NCI-H1105 treated with DMSO at 0.1 percent for 48 hours (cell line): ENCODE measurements around the gene PIGL.
"Not testable (repeated sequence)": the region's sequence is repeated elsewhere in the genome, so short reads cannot be mapped to it uniquely, and the experiment has no call there.

Source experiments
- DNase-seq: peaks from one replicate; lab custom pipeline; 2025; lab: John Stamatoyannopoulos, UW

The PIGL gene

GRCh38 chr17:16216341-16217001, 539 bp upstream of the PIGL start:
- not testable (repeated sequence) for DNase-seq

GRCh38 chr17:16222406-16222805, 5.4 kb downstream of the PIGL start:
- no peak for DNase-seq

GRCh38 chr17:16229912-16230561, 13.0 kb downstream of the PIGL start:
- not testable (repeated sequence) for DNase-seq

- no peak for DNase-seq
Measured at GRCh38 chr17:16232391-16232790, 15.4 kb downstream of the PIGL start.

- DNase-seq: no peak
Measured at GRCh38 chr17:16239931-16240330, 22.9 kb downstream of the PIGL start.

- DNase-seq: no peak
Measured at GRCh38 chr17:16241906-16242399, 24.9 kb downstream of the PIGL start.

- DNase-seq: no peak
Measured at GRCh38 chr17:16243385-16243784, 26.4 kb downstream of the PIGL start.

GRCh38 chr17:16243801-16244567, 27.0 kb downstream of the PIGL start:
- DNase-seq: no peak

- no peak for DNase-seq
Measured at GRCh38 chr17:16247586-16247984, 30.6 kb downstream of the PIGL start.

GRCh38 chr17:16250635-16251034, 33.6 kb downstream of the PIGL start:
- DNase-seq: no peak

- no peak for DNase-seq
Measured at GRCh38 chr17:16251043-16251442, 34.0 kb downstream of the PIGL start.

GRCh38 chr17:16251556-16251955, 34.5 kb downstream of the PIGL start:
- no peak for DNase-seq

GRCh38 chr17:16254773-16255400, 37.9 kb downstream of the PIGL start:
- no peak for DNase-seq

- DNase-seq: no peak
Measured at GRCh38 chr17:16255481-16255921, 38.5 kb downstream of the PIGL start.

GRCh38 chr17:16258901-16259300, 41.9 kb downstream of the PIGL start:
- DNase-seq: no peak

- DNase-seq: no peak
Measured at GRCh38 chr17:16259926-16260325, 42.9 kb downstream of the PIGL start.

GRCh38 chr17:16261049-16261448, 44.0 kb downstream of the PIGL start:
- DNase-seq: no peak

GRCh38 chr17:16262201-16262600, 45.2 kb downstream of the PIGL start:
- DNase-seq: no peak

GRCh38 chr17:16267174-16267573, 50.2 kb downstream of the PIGL start:
- no peak for DNase-seq

- DNase-seq: no peak
Measured at GRCh38 chr17:16269658-16270057, 52.6 kb downstream of the PIGL start.

GRCh38 chr17:16272111-16272840, 55.3 kb downstream of the PIGL start:
- no peak for DNase-seq

- DNase-seq: no peak
Measured at GRCh38 chr17:16273499-16273898, 56.5 kb downstream of the PIGL start.
